ENCODE data around the gene CRIM1. TPM values are rescaled to one million over a fixed set of nuclear protein-coding genes. Genes with fewer than 3 reads are reported as not detected.
A peak's percentile ranks its signal among the peaks of the same experiment; 100 is the strongest.

CRIM1 gene
- total RNA-seq, 2 donors from 2014 or later = 217 to 465 TPM

DNA sequence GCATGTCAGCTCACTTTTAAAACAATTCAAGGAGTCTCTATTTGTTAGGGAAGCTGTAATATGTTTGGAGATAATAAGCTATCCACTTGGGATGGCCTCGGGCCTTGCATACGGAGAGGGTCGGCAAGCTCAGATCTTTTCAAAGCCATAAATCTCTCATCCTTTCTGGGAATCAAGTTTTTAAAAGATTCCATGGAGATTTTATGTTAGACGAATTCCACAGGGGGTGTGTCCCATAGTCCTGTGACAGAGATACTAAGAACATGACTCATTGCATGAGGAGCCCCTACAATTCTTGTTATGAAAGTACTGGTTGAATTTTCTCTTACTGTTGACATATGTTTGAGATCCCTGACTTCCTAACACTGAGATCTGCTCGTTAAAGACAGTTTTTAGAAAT is 133.7 kb downstream of the CRIM1 start:
- Histone ChIP-seq H3K4me1 (ENCODE audit: control insufficient read depth in 1 of 2, low read depth in 2 of 2) (peaks cover 58 to 96% of the 10 kb centered on the region in 2 donors), H3K9me3 (no peaks in the 10 kb centered on the region), H3K27ac (peak overlapping the region; percentile 68 to 87), H3K27me3 (replicated peaks; ENCODE audit: insufficient read depth) (no peaks in the 10 kb centered on the region), H3K36me3 (no peaks in the 10 kb centered on the region), H3K4me3 (no peak overlapping the region)
- TF ChIP-seq, protein P1, sequence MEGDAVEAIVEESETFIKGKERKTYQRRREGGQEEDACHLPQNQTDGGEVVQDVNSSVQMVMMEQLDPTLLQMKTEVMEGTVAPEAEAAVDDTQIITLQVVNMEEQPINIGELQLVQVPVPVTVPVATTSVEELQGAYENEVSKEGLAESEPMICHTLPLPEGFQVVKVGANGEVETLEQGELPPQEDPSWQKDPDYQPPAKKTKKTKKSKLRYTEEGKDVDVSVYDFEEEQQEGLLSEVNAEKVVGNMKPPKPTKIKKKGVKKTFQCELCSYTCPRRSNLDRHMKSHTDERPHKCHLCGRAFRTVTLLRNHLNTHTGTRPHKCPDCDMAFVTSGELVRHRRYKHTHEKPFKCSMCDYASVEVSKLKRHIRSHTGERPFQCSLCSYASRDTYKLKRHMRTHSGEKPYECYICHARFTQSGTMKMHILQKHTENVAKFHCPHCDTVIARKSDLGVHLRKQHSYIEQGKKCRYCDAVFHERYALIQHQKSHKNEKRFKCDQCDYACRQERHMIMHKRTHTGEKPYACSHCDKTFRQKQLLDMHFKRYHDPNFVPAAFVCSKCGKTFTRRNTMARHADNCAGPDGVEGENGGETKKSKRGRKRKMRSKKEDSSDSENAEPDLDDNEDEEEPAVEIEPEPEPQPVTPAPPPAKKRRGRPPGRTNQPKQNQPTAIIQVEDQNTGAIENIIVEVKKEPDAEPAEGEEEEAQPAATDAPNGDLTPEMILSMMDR (IDR thresholded peaks at IDR 0.05) = no peak
- DNase-seq (ENCODE audit: low spot score) (no peak), ATAC-seq (ENCODE audit: insufficient number of reproducible peaks, low FRiP score, low read depth) (no peak)

DNA sequence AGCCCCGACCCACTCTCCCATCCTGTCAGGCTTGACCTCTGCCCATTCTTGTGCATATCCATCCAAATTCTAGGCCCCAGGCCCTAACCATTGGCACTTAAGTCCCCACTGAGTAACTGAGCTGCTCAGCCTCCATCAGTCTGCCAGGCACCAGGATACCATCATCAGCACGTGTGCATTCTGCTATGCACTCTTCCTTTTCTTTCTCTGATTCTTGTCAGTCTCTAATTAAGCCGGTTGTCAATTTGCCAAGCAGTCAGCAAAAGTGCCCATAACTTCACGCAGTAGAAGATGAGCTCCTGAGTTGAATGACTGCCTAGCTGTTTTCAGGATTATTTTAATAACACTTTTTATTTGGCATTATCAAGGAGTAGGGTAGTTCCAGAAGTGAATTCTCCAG is 135.2 kb downstream of the CRIM1 start:
- Histone ChIP-seq H3K4me3 (no peak overlapping the region), H3K27me3 (replicated peaks; ENCODE audit: insufficient read depth) (no peaks in the 10 kb centered on the region), H3K36me3 (no peaks in the 10 kb centered on the region), H3K4me1 (ENCODE audit: control insufficient read depth in 1 of 2, low read depth in 2 of 2) (peaks cover 45 to 90% of the 10 kb centered on the region in 2 donors), H3K27ac (peak overlapping the region in 1 of 2 donors; percentile 87), H3K9me3 (no peaks in the 10 kb centered on the region)
- no peak for DNase-seq (ENCODE audit: low spot score)
- TF ChIP-seq, protein P1 (IDR thresholded peaks at IDR 0.05) = no peak
- no peak for ATAC-seq (ENCODE audit: insufficient number of reproducible peaks, low FRiP score, low read depth)

DNA sequence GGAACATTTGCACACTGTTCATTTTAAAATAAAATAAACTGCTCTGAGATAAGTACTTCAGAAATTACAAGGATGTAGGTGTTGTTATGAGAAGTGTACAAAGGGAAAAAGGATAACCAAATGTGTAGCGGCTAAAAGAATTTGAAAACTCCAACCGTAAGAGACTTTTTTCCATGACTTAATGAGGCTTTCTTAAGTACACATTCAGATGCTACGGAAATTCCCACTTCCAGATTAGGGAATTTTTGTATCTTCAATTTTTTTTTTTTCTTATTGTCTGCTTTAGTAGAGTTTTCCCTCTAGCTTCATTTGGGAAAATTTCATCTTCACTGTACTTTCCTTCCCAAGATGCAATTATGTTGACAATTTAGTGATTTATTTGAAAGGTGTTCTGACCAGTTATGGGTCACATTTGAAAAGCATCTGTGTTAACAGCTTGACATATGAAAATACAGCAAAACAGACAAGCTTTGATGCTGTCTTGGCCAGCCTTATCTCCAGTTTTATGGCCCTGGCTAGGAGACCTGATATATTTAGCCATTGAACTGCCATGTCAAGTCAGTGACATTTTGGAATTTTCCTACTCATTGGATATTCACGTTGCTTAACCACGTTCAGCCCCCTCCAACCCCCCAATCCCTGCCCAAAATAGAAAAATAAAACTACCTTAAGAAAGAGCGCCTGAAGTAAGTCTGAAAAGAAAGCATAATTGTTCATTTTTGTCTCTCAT is 136.8 kb downstream of the CRIM1 start:
- Histone ChIP-seq H3K9me3 (no peaks in the 10 kb centered on the region), H3K27me3 (replicated peaks; ENCODE audit: insufficient read depth) (no peaks in the 10 kb centered on the region), H3K36me3 (no peaks in the 10 kb centered on the region), H3K4me3 (no peak overlapping the region), H3K4me1 (ENCODE audit: control insufficient read depth in 1 of 2, low read depth in 2 of 2) (peaks cover 34 to 85% of the 10 kb centered on the region in 2 donors), H3K27ac (peak overlapping the region; percentile 48 to 87)
- ATAC-seq (ENCODE audit: insufficient number of reproducible peaks, low FRiP score, low read depth) (no peak), DNase-seq (ENCODE audit: low spot score) (no peak)
- TF ChIP-seq, protein P1 (IDR thresholded peaks at IDR 0.05) = no peak

DNA sequence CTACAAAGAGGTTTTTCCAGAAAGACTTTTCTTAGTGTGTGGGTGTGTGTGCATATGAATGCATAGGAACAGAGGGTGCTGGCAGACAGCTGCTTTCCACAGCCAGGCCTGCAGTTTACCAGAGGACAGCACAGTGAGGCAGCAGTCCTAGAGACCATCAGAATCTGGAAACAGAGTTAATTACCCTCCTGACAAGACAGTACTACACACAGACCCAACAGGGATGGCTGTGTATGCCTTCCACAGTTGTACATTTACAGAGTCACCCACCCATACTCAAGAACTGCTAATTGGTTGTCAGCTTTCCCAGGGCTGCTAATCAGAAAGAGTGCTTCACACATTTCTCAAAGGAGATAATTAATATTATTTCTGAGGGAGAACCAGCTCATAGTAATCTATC is 137.7 kb downstream of the CRIM1 start:
- ATAC-seq (ENCODE audit: insufficient number of reproducible peaks, low FRiP score, low read depth) (no peak), DNase-seq (ENCODE audit: low spot score) (no peak)
- no peaks in the 10 kb centered on the region for H3K27me3 ChIP-seq (replicated peaks; ENCODE audit: insufficient read depth)
- H3K27ac ChIP-seq = peak overlapping the region; percentile 48 to 87
- no peaks in the 10 kb centered on the region for H3K36me3 ChIP-seq
- H3K4me1 ChIP-seq (ENCODE audit: control insufficient read depth in 1 of 2, low read depth in 2 of 2) = peaks cover 31 to 83% of the 10 kb centered on the region in 2 donors
- no peaks in the 10 kb centered on the region for H3K9me3 ChIP-seq
- TF ChIP-seq, protein P1 (IDR thresholded peaks at IDR 0.05) = no peak
- H3K4me3 ChIP-seq = no peak overlapping the region

DNA sequence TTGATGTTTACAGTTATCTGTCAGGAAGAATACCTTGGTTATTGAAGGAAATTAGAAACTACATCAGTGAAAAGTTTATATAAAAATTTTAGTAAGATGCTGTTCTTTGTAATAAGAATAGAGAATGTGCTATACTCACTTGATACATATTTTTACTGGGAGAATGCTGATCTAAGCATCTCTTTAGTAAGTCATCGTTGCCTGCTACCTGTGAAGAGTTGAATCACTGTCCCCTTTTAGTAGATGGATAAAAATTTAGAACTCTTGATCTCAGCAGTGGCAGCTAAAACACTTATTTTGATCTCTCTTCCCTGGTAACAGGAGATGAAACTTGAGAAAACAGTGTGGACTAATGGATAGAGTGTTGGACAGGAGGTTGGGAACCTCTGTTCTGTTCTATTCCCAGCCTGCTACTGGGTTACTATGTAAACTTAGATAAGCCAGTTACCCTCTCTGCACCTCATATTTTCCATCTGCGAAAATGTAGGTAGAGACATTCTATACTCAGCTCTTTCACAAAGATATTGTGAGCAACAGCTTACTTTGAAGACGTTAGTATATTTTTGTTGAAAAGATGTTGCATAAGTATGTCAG is 142.1 kb downstream of the CRIM1 start:
- H3K27me3 ChIP-seq (replicated peaks; ENCODE audit: insufficient read depth) = no peaks in the 10 kb centered on the region
- H3K9me3 ChIP-seq = no peaks in the 10 kb centered on the region
- H3K36me3 ChIP-seq = peaks cover 12% of the 10 kb centered on the region
- H3K4me1 ChIP-seq (ENCODE audit: control insufficient read depth in 1 of 2, low read depth in 2 of 2) = peaks cover 9 to 43% of the 10 kb centered on the region in 2 donors
- no peak overlapping the region for H3K4me3 ChIP-seq
- no peak overlapping the region for H3K27ac ChIP-seq
- no peak for DNase-seq (ENCODE audit: low spot score)
- no peak for ATAC-seq (ENCODE audit: insufficient number of reproducible peaks, low FRiP score, low read depth)
- TF ChIP-seq, protein P1 (IDR thresholded peaks at IDR 0.05) = no peak

All from thoracic aorta (tissue), 2 donors.